Kidney epithelial cell (primary cell): ENCODE results near the gene ADAM23. TPM values are rescaled to one million over a fixed set of nuclear protein-coding genes. Genes with fewer than 3 reads are reported as not detected.
A peak's percentile ranks its signal among the peaks of the same experiment; 100 is the strongest.

Source experiments
- DNase-seq: peaks from one replicate; pipeline ENCODE4 v3.0.0-alpha.2; 2010; ENCODE audit warnings: low read depth
- H3K27me3 ChIP-seq: 2 replicates; pipeline ENCODE4 v1.6.0; 2011; ENCODE audit warnings: low read length; ENCODE audit not compliant: control insufficient read depth, insufficient read depth
- H3K36me3 ChIP-seq: 2 replicates; pipeline ENCODE4 v1.5.1; 2011; ENCODE audit warnings: low read length; ENCODE audit not compliant: control insufficient read depth, insufficient read depth
- H3K4me3 ChIP-seq: 2 replicates; pipeline ENCODE4 v1.5.1; 2011; ENCODE audit warnings: low read depth, mild to moderate bottlenecking, control low read depth, low read length
- total RNA-seq: library from RNA; depleted of rRNA; stranded (reverse); fragments of >200 nt; gene quantifications from 2 replicates; pipeline ENCODE4 v1.2.3, GENCODE V29; 2015
- TF ChIP-seq, protein P1 (sequence below): IDR thresholded peaks from 2 replicates; pipeline ENCODE4 v1.5.1; 2011; ENCODE audit warnings: mild to moderate bottlenecking, moderate library complexity, low read length, control low read depth, inconsistent platforms; ENCODE audit not compliant: insufficient read depth, poor library complexity, severe bottlenecking

The ADAM23 gene
- total RNA-seq, 1 donor from 2014 or later, result 0.21 TPM

DNA sequence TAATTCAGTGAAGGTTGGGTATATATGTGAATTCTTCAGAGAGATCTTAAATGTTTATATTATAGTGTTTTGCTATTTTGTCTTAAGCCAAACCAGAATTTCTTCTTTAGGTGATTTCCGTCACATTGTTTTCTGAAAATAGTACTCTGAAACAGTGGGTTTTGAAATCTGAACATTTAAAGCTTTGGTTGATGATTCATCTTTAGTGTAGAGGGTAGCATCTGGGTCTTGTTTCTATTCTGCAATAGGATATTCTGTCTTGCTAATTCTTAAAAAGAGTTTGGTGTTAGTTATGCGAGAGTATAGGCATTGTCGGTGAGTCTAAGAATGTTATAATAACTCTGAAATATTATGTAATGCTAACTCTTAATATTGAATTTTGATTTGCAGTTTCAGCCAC is 129.4 kb downstream of the ADAM23 start:
- no peak for DNase-seq
- Histone ChIP-seq H3K36me3 (no peaks in the 10 kb centered on the region), H3K4me3 (no peak overlapping the region), H3K27me3 (no peaks in the 10 kb centered on the region)
- TF ChIP-seq, protein P1, sequence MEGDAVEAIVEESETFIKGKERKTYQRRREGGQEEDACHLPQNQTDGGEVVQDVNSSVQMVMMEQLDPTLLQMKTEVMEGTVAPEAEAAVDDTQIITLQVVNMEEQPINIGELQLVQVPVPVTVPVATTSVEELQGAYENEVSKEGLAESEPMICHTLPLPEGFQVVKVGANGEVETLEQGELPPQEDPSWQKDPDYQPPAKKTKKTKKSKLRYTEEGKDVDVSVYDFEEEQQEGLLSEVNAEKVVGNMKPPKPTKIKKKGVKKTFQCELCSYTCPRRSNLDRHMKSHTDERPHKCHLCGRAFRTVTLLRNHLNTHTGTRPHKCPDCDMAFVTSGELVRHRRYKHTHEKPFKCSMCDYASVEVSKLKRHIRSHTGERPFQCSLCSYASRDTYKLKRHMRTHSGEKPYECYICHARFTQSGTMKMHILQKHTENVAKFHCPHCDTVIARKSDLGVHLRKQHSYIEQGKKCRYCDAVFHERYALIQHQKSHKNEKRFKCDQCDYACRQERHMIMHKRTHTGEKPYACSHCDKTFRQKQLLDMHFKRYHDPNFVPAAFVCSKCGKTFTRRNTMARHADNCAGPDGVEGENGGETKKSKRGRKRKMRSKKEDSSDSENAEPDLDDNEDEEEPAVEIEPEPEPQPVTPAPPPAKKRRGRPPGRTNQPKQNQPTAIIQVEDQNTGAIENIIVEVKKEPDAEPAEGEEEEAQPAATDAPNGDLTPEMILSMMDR, result no peak

DNA sequence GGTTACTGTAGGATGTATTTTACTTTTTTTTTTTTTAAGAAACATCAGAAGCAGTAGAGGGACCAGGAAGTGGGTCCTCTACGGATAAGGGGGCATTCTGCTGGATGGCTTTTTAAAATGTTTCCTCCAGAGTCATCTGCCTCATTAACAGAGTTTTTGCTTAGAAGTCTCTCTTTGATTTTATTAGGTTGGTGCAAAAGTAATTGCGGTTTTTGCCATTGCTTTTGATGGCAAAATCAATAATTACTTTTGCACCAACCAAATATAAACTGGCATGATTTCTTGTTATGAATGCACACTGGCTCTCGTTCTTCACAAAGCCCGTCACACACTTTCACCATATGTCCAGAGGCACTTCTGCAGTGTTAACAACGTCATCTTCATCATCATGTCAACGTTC is 130.5 kb downstream of the ADAM23 start:
- no peak for DNase-seq
- H3K4me3 ChIP-seq, result no peak overlapping the region
- no peaks in the 10 kb centered on the region for H3K36me3 ChIP-seq
- TF ChIP-seq, protein P1, result no peak
- H3K27me3 ChIP-seq, result no peaks in the 10 kb centered on the region

DNA sequence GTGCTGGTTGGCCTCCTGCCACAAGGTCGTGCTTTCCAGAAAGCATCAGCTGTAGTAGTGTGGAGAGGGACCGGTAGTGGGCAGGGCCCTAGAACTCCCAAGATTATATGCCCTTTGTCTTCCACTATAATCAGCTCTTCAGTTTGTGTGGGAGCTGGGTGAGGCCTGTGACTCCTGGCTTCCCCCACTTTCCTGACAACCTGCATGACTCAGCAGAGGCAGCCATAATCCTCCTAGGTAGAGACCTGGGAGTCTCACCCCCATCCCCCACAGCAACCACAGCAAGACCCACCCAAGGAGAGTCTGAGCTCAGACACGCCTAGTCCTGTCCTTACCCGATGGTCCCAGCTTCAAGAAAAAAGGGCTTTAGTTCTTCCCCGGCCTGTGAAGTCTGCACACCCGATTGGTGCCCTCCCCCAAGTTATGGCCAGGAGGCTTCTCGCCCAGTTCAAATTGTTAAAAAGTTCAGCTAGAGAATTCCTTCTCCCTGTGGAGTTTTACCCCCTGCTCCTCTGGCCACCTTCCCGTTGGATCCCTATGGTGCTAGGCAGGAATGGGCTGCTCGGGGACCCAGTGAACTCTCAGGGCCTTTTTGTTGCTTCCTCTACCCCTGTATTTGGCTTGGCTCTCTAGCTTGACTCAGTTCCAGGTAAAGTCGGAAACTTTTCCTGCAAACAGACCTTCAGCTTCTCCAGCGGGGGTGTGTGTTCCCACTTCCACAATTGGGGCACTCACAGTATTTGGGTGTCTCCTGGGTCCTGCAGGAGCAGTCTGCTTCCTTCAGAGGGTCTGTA is 141.2 kb downstream of the ADAM23 start:
- no peak overlapping the region for H3K4me3 ChIP-seq
- TF ChIP-seq, protein P1, result no peak
- no peaks in the 10 kb centered on the region for H3K36me3 ChIP-seq
- no peaks in the 10 kb centered on the region for H3K27me3 ChIP-seq
- no peak for DNase-seq

DNA sequence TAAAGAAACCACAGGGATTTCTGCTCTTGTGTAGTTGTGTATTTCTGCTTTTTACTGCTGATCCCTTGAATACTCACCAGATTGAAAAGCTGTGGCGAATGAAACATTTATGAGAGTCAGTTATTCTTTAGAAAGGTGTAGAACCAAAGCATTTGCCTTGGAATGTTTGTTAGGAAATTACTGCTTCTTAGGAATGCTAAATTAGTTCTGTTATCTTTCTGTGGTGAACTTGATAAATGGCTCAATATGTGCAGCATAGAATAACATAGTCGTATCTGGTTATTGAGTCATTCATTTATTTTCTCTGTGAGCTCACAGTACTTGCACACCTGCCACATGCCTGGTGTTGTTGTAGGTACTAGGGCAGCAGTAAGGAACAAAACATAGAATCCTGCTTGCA is 142.0 kb downstream of the ADAM23 start:
- DNase-seq, result peak; percentile 2
- H3K4me3 ChIP-seq, result no peak overlapping the region
- TF ChIP-seq, protein P1, result no peak
- H3K36me3 ChIP-seq, result no peaks in the 10 kb centered on the region
- no peaks in the 10 kb centered on the region for H3K27me3 ChIP-seq

DNA sequence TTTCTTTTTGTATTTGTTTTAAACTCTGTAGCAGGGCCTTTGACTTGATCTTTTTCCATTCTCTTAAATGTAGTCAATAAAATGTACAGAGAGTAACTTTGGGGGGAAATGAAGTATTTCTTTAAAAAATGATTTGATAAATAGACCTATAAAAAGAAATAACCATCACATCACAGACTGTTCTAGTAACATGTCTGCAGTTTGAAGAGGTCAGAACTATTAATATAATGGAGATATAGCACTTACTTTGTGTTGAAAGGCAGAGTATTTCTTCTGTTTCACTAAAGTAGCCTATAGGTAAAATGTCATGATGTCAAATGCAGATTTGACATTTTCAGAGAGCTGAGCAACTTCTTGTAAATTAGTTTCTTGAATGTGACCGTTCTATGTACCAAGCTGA is 143.3 kb downstream of the ADAM23 start:
- TF ChIP-seq, protein P1, result no peak
- Histone ChIP-seq H3K27me3 (no peaks in the 10 kb centered on the region), H3K36me3 (no peaks in the 10 kb centered on the region), H3K4me3 (no peak overlapping the region)
- DNase-seq, result no peak

DNA sequence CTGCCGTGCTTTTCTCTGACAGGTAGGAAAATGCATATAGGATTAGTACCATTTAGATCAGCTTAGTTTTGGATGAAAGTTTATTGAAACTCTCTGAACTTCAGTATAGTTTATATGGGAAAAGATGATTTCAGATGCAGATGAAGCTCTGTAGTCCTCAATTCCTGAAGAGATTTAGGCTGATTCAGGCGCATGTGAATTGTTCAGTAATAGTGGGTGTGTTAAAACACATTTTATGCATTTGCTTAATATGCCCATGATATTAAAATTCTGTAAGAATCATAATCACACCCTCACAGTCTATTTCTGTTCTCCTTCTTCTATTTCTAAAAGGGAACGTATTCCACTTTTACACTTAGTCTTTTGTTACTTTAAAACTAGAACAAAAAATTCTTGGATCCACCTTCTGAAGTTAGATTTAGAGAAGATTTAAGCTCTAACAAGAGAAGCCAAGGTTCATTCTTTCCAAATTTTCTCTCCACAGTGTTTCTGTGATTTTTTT is 154.4 kb downstream of the ADAM23 start:
- no peak for DNase-seq
- H3K36me3 ChIP-seq, result no peaks in the 10 kb centered on the region
- TF ChIP-seq, protein P1, result no peak
- H3K27me3 ChIP-seq, result no peaks in the 10 kb centered on the region
- H3K4me3 ChIP-seq, result no peak overlapping the region
